Colon (tissue), 2 donors: ENCODE results near the gene DHX9.
"Not testable (repeated sequence)": the region's sequence is repeated elsewhere in the genome, so short reads cannot be mapped to it uniquely, and the experiment has no call there.

Experiments used
- FAIRE-seq: peaks from 2 replicates; lab custom pipeline; 2012; peaks lifted over from hg19 to GRCh38; lab: Jason Lieb, UNC
- donor health status: control.
- donor health status: control.

The DHX9 gene

GRCh38 chr1:182889997-182890396, 50.9 kb downstream of the DHX9 start:
- FAIRE-seq, result no peak

- no peak for FAIRE-seq
Observed at GRCh38 chr1:182890927-182891610, 51.9 kb downstream of the DHX9 start.

- no peak for FAIRE-seq
Observed at GRCh38 chr1:182897696-182898095, 58.5 kb downstream of the DHX9 start.

GRCh38 chr1:182901946-182902345, 62.8 kb downstream of the DHX9 start:
- FAIRE-seq, result not testable (repeated sequence)

GRCh38 chr1:182905321-182905720, 66.2 kb downstream of the DHX9 start:
- FAIRE-seq, result no peak

GRCh38 chr1:182909578-182909977, 70.4 kb downstream of the DHX9 start:
- FAIRE-seq, result no peak

GRCh38 chr1:182910143-182910542, 71.0 kb downstream of the DHX9 start:
- no peak for FAIRE-seq

- FAIRE-seq, result no peak
Observed at GRCh38 chr1:182913401-182913800, 74.3 kb downstream of the DHX9 start.

GRCh38 chr1:182917378-182917777, 78.2 kb downstream of the DHX9 start:
- FAIRE-seq, result no peak

- FAIRE-seq, result no peak
Observed at GRCh38 chr1:182925661-182926060, 86.5 kb downstream of the DHX9 start.

GRCh38 chr1:182927693-182928433, 88.7 kb downstream of the DHX9 start:
- FAIRE-seq, result no peak

- no peak for FAIRE-seq
Observed at GRCh38 chr1:182930985-182931384, 91.8 kb downstream of the DHX9 start.

GRCh38 chr1:182935716-182936115, 96.6 kb downstream of the DHX9 start:
- FAIRE-seq, result no peak
